Measurements from ENCODE around the gene MCF2L2. TPM values are rescaled to one million over a fixed set of nuclear protein-coding genes. Genes with fewer than 3 reads are reported as not detected.

The MCF2L2 gene
- total and polyA plus RNA-seq, 2 of the 13 experiments (the other 11 are each of a cell fraction or from before 2014, with no cell fraction given) = not detected

DNA sequence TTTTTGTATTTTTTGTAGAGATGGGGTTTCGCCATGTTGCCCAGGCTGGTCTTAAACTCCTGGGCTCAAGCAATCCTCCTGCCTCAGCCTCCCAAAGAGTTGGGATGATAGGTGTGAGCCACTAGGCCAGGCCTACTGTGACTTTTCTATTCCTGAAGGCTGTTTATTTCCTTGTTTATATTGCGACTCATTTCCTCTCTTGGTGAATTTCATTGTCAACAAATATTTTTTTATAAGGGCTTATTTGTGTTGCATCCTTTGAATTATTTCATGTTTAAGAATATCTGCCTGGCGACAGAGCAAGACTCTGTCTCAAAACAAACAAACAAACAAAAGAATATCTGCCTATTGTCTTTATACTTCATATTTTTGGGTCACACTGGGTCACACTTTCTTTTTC, 299.7 kb downstream of the MCF2L2 start (continued):
- TF ChIP-seq, protein P1, sequence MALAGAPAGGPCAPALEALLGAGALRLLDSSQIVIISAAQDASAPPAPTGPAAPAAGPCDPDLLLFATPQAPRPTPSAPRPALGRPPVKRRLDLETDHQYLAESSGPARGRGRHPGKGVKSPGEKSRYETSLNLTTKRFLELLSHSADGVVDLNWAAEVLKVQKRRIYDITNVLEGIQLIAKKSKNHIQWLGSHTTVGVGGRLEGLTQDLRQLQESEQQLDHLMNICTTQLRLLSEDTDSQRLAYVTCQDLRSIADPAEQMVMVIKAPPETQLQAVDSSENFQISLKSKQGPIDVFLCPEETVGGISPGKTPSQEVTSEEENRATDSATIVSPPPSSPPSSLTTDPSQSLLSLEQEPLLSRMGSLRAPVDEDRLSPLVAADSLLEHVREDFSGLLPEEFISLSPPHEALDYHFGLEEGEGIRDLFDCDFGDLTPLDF (CRISPR knock-in tag; IDR thresholded peaks at IDR 0.05) = no peak
- TF ChIP-seq RFXANK (CRISPR knock-in tag; IDR thresholded peaks at IDR 0.05) (no peak), FOXA1 (IDR thresholded peaks at IDR 0.05) (no peak), FOXA1 (CRISPR knock-in tag; IDR thresholded peaks at IDR 0.05) (no peak)

Small RNA genes lying within 50 kb of the gene (small RNA-seq; reads per million reads assigned to genes)
- gene RF00092 (ENCODE audit: insufficient read depth in 2 of 3, insufficient read length in 3 of 3, low read depth in 2 of 3, low replicate concordance in 1 of 3) (0 reads per million in 3 experiments), gene RF00394 (ENCODE audit: insufficient read depth in 2 of 3, insufficient read length in 3 of 3, low read depth in 2 of 3, low replicate concordance in 1 of 3) (0 reads per million in 3 experiments), gene RF01241 (ENCODE audit: insufficient read depth in 2 of 3, insufficient read length in 3 of 3, low read depth in 2 of 3, low replicate concordance in 1 of 3) (0 to 1.9 (median 0) reads per million in 3 experiments), gene RNA5SP151 (ENCODE audit: insufficient read depth in 2 of 3, insufficient read length in 3 of 3, low read depth in 2 of 3, low replicate concordance in 1 of 3) (0 reads per million in 3 experiments), gene SNORA63D (ENCODE audit: insufficient read depth in 2 of 3, insufficient read length in 3 of 3, low read depth in 2 of 3, low replicate concordance in 1 of 3) (0 to 1.9 (median 0.33) reads per million in 3 experiments)

Other genes with a start within 250 kb of the MCF2L2 start
- gene B3GNT5, start 175.4 kb downstream of the MCF2L2 start, total RNA-seq (2016; rRNA removed; fragmentation: Illumina TruSeq; extraction: Trizol) = not detected in 2 replicates
- gene B3GNT5, start 175.4 kb downstream of the MCF2L2 start, polyA plus RNA-seq (2011; rRNA removed) = not detected in 2 replicates
- gene KLHL6, start 127.1 kb upstream of the MCF2L2 start, total RNA-seq (2016; rRNA removed; fragmentation: Illumina TruSeq; extraction: Trizol) = not detected in 2 replicates
- gene KLHL6, start 127.1 kb upstream of the MCF2L2 start, polyA plus RNA-seq (2011; rRNA removed) = not detected in 2 replicates
- gene KLHL24, start 207.0 kb upstream of the MCF2L2 start, total RNA-seq (2016; rRNA removed; fragmentation: Illumina TruSeq; extraction: Trizol) = 6.9 and 9.7 TPM in 2 replicates
- 10.6 and 15.7 TPM in 2 replicates for gene KLHL24, start 207.0 kb upstream of the MCF2L2 start, polyA plus RNA-seq (2011; rRNA removed)

Data from HepG2 (cell line).